Activated CD8-positive, alpha-beta T cell treated with anti-CD3 and anti-CD28 coated beads for 36 hours (primary cell): ENCODE results near the gene CRHR2. TPM values are rescaled to one million over a fixed set of nuclear protein-coding genes. Genes with fewer than 3 reads are reported as not detected.

Experiments
- ATAC-seq: fragments of 200-7000 bp; cut with Tn5 transposase; one replicate; pipeline ENCODE4 v1.10.0; 2021; ENCODE audit warnings: mild to moderate bottlenecking, moderate library complexity
- CTCF ChIA-PET: fragments of 350-600 bp; sonication (Branson Sonifier 250); formaldehyde crosslinking; loops from one replicate; lab custom pipeline; 2021; ENCODE audit warnings: antibody characterized with exemption; lab: Charles Lee
- POLR2A ChIA-PET: fragments of 350-600 bp; sonication (Branson Sonifier 250); formaldehyde crosslinking; loops from one replicate; lab custom pipeline; 2021; ENCODE audit warnings: antibody characterized with exemption; lab: Charles Lee
- DNase-seq: peaks from one replicate; pipeline ENCODE4 v3.0.0-alpha.2; 2020
- H3K27ac Mint-ChIP-seq: one replicate; pipeline ENCODE4 v1.8.0; 2021; ENCODE audit warnings: mild to moderate bottlenecking, mixed read lengths
- H3K27me3 Mint-ChIP-seq: one replicate; pipeline ENCODE4 v1.8.0; 2021; ENCODE audit warnings: mixed read lengths
- H3K36me3 Mint-ChIP-seq: one replicate; pipeline ENCODE4 v1.8.0; 2021; ENCODE audit warnings: low read depth, mixed read lengths
- H3K4me1 Mint-ChIP-seq: one replicate; pipeline ENCODE4 v1.8.0; 2021; ENCODE audit warnings: low read depth, mixed read lengths
- H3K4me3 Mint-ChIP-seq: one replicate; pipeline ENCODE4 v1.8.0; 2021; ENCODE audit warnings: mild to moderate bottlenecking, moderate library complexity, mixed read lengths
- H3K9me3 Mint-ChIP-seq: one replicate; pipeline ENCODE4 v1.8.0; 2021; ENCODE audit warnings: mixed read lengths
- intact Hi-C: fragments of 100-400 bp; cut with micrococcal nuclease; formaldehyde crosslinking; loops from one replicate; pipeline ENCODE4 v1.10.0; 2022
- total RNA-seq, 2 experiments: library from RNA; stranded (reverse); gene quantifications; one replicate each; pipeline ENCODE4 v1.2.3, GENCODE V29; 2021
- TF ChIP-seq, protein P1 (sequence below): fragments of 200-600 bp; IDR thresholded peaks from one replicate; pipeline ENCODE4 v1.8.0; 2022; ENCODE audit warnings: antibody characterized with exemption, mild to moderate bottlenecking

Gene CRHR2
- total RNA-seq, 2 experiments from 2014 or later, result not detected

DNA sequence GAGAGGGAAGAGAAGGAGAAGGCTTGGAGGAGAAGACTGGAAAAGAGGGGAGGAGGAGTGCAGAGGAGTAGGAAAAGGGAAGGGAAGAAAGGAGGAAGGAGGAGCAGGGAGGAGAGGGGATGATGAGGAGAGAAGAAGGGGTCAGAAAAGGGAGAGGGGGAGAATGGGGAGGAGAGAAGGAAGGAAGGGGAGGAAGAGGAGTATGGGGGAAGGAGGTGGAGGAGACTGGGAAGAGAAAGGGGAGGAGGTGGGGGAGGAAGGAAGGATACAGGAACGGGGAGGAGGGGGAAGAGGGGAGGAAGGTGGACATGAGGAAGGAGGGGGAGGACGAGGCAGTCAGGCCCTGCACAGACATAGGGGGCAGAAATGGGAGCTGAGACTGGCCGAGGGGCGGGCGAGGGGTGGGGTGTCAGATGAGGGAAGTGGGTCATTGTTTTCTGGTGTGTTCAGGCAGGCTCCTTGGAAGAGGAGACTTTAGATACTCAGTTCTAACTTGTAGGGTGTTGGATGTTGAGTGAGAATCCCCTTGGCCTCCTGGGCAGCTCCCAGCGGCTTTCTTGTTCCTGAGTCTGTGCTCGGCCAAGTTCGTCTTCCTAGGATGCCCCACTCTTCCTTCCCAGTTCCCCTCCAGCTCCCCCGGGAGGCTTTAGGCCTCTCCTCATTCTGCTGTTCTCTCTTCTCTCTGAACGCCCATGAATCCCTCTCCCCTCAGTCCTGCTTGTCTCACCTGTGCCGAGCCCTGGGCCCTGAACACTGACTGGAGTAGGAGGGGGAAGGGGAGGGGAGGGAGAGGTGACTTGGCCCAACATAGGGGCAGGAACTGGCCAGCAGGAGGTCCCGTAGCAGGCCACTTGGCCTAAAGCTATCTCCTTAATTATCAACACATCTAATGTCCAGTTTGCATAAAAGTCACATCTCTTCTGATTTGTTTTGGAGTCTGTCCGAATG is 12.8 kb upstream of the CRHR2 start:
- Mint-ChIP-seq H3K36me3 (no peaks in the 10 kb centered on the region), H3K4me3 (no peak overlapping the region), H3K9me3 (no peaks in the 10 kb centered on the region), H3K27ac (no peak overlapping the region), H3K27me3 (peaks cover under 1% of the 10 kb centered on the region), H3K4me1 (peaks cover 3% of the 10 kb centered on the region)
- DNase-seq (no peak), ATAC-seq (no peak)
- TF ChIP-seq, protein P1, sequence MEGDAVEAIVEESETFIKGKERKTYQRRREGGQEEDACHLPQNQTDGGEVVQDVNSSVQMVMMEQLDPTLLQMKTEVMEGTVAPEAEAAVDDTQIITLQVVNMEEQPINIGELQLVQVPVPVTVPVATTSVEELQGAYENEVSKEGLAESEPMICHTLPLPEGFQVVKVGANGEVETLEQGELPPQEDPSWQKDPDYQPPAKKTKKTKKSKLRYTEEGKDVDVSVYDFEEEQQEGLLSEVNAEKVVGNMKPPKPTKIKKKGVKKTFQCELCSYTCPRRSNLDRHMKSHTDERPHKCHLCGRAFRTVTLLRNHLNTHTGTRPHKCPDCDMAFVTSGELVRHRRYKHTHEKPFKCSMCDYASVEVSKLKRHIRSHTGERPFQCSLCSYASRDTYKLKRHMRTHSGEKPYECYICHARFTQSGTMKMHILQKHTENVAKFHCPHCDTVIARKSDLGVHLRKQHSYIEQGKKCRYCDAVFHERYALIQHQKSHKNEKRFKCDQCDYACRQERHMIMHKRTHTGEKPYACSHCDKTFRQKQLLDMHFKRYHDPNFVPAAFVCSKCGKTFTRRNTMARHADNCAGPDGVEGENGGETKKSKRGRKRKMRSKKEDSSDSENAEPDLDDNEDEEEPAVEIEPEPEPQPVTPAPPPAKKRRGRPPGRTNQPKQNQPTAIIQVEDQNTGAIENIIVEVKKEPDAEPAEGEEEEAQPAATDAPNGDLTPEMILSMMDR, result no peak
- POLR2A ChIA-PET, result no interaction called here
- CTCF ChIA-PET, result interaction anchor here (0.9 to 3.5 kb wide), 3 partner anchors 12 to 45 kb away, joined by 3 to 15 read pairs (median 14); partner anchors contain the start of gene CRHR2
- intact Hi-C loops, result no loop called here

GRCh38 chr7:30694218-30694745 is 12.0 kb upstream of the CRHR2 start:
- POLR2A ChIA-PET, result no interaction called here
- TF ChIP-seq, protein P1, result no peak
- Mint-ChIP-seq H3K27ac (no peak overlapping the region), H3K36me3 (no peaks in the 10 kb centered on the region), H3K27me3 (peaks cover 2% of the 10 kb centered on the region), H3K4me3 (no peak overlapping the region), H3K9me3 (no peaks in the 10 kb centered on the region), H3K4me1 (peaks cover 3% of the 10 kb centered on the region)
- DNase-seq, result no peak
- ATAC-seq, result no peak
- CTCF ChIA-PET, result interaction anchor here (2.8 to 3.5 kb wide), 2 partner anchors 11 to 46 kb away, joined by 14 to 15 read pairs; partner anchors contain the start of gene CRHR2
- intact Hi-C loops, result no loop called here

DNA sequence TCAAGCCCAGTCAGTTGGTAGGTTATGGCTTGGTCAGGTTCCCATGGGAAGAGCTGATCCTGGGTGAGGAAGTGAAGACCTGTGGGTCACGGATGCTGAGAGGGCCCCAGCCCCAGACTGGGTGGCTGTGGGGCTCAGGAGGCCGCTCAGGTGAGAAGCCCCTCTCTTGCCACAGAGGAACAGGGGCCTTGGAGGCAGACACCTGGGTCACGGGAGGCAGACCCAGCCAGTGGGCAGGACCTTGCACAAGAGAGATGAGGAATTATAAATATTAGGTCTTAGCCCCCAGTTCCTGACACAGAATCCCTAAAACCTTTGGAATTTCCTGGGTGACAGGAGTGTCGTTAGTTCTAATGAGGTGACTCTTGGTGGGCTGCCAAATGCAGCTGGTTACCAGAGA is 10.6 kb upstream of the CRHR2 start:
- Mint-ChIP-seq H3K9me3 (no peaks in the 10 kb centered on the region), H3K27me3 (peaks cover 2% of the 10 kb centered on the region), H3K27ac (no peak overlapping the region), H3K36me3 (no peaks in the 10 kb centered on the region), H3K4me3 (no peak overlapping the region), H3K4me1 (peaks cover 4% of the 10 kb centered on the region)
- DNase-seq, result no peak
- intact Hi-C loops, result no loop called here
- no peak for ATAC-seq
- TF ChIP-seq, protein P1, result no peak
- POLR2A ChIA-PET, result interaction anchor here (1.3 kb wide), 1 partner anchor 33 kb away, joined by 3 read pairs; no protein-coding TSS in a partner anchor
- CTCF ChIA-PET, result interaction anchor here (2.8 kb wide), 1 partner anchor 10 kb away, joined by 14 read pairs; the partner anchor contains the start of gene CRHR2

DNA sequence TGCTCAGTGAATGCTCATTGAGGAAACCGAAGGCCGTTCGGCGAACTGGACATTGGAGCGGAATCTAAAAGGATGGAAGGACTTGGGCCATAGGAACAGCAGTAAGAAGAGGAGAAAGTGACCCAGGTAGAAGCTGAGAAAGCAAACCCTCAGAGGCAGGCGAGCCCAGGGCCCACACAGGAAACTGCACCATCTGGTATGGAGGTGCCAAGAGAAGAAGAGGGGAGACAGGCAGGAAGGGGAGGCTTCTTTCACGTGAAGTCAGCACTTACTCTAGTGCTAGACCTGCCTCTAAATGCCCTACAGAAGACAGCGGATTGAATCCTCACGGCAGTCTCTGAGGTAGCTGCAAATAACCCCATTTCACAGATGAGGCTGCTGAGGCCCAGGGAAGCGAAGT is 10.2 kb upstream of the CRHR2 start:
- DNase-seq (no peak), ATAC-seq (no peak)
- intact Hi-C loops, result no loop called here
- Mint-ChIP-seq H3K27ac (no peak overlapping the region), H3K4me3 (no peak overlapping the region), H3K27me3 (peaks cover 2% of the 10 kb centered on the region), H3K36me3 (no peaks in the 10 kb centered on the region), H3K4me1 (peaks cover 3% of the 10 kb centered on the region), H3K9me3 (no peaks in the 10 kb centered on the region)
- ChIA-PET POLR2A (interaction anchor here (1.3 kb wide), 1 partner anchor 34 kb away, joined by 3 read pairs; no protein-coding TSS in a partner anchor), CTCF (interaction anchor here (1.4 to 2.8 kb wide), 3 partner anchors 9 to 48 kb away, joined by 4 to 14 read pairs (median 8); partner anchors contain the start of gene CRHR2)
- TF ChIP-seq, protein P1, result no peak
